NCI-H128 (cell line): ENCODE results near the gene EEA1.
"Not testable (repeated sequence)": the region's sequence is repeated elsewhere in the genome, so short reads cannot be mapped to it uniquely, and the experiment has no call there.

Experiments
- DNase-seq: peaks from one replicate; lab custom pipeline; 2025; ENCODE audit not compliant: unreplicated experiment; lab: John Stamatoyannopoulos, UW

The EEA1 gene

DNA sequence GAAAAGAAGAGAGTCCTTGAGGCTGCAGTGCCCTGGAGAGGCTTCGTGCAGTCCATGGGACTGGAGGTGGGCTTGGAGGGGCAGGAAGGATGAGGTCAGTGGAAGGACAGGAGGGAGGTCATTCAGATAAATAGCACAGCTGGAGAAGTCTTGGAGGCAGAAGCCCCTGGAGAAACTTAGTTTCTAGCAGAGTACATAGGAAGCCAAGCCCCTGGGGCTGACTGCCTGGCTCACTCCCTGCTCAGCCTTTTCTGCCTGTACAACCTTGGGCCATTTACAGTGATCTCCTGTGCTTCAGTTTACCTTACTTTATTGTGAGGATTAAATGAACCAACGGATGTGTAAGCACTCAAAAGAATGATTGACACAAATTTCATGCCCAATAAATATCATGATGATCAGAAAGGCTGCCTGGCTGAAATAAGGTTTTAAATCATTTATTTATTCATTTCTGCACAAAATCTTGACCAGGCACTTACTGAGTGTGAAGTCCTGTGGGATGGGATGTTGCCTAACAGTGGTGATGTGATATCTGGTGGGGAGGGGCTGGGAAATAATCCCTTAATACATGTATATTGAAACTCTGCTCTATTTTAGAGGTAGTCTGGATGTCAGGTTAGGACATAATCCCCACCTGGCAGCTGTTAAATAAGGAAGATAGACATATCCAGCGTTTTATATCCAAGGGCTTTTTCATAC lies 172.0 kb downstream of the EEA1 start:
- no peak for DNase-seq

DNA sequence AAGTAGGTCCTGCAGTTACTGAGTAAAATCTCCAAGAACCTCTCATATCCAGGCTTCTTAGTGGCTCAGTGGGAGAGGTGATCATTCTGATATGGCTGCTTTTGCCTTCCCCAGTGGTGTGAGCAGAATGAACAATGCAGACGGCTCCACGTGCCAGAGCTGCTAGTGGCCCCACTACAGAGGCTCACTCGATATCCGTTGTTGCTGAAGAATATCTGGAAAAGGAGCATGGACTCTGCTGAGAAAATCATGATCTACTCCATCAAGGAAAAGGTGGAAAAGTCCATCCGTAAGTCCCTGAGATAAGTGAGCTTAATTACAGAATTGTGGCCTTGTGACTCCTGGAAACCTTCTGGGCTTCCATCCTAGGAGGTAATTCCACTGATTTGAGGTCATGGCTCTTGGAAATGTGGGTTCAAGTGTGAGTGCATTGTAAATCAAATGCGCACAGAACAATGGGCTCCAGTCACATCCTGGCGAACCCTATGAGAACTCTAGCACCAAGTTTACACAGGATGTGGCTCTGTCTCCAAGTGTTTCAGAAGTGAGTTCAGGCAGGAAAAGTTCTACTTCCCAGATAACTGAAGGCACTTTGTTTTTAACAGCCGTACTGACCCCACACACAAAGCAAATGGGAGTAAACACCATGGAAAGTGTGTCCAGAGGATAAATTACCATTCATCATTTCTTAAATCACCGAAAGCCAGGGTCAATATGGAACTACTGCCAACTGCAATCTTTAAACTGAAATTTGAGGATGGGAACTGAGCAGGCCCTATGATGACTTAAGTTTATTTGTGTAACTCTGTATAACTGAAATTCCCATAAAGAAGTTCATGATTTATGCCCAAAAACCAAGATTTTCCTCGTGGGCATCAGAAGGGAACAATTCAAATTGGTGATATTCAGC lies 174.9 kb downstream of the EEA1 start:
- DNase-seq = no peak

DNA sequence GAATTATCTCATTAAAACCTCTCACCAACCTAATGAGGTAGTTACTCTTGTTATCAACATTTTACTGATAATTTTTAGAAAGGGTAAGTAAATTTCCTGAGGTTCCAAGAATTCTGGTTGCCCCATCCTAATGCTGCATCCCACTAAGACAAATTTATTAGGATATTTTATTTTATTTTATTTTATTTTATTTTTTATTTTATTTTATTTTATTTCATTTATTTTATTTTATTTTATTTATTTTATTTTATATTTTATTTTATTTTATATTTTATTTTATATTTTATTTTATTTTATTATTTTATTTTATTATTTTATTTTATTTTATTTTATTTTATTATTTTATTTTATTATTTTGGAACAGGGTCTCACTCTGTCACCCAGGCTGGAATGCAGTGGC lies 179.4 kb downstream of the EEA1 start:
- DNase-seq = not testable (repeated sequence)

GRCh38 chr12:92747151-92747550 lies 181.9 kb downstream of the EEA1 start:
- DNase-seq = no peak

- DNase-seq = no peak
These were observed 183.1 kb downstream of the EEA1 start for GRCh38 chr12:92745856-92746550.

GRCh38 chr12:92743026-92743425 lies 186.1 kb downstream of the EEA1 start:
- no peak for DNase-seq

DNA sequence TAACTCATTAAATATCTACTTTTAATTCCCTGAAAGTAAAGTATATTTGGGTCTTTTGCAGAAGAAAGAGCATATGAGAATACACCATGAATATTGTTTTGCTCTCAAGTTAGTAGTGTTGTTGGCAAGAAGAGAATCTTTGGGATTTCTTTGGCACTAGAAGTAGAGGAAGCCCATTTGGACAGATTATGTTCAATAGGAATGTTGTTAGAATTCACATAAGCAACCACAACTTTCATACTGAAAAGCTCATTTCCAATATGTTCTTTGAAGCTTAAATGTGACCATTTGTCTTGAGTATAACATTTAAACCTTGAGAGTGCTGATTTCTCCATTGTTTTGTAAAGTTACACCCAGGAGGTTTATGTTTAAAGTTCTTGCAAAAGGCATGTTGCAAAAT lies 188.7 kb downstream of the EEA1 start:
- DNase-seq = no peak

DNA sequence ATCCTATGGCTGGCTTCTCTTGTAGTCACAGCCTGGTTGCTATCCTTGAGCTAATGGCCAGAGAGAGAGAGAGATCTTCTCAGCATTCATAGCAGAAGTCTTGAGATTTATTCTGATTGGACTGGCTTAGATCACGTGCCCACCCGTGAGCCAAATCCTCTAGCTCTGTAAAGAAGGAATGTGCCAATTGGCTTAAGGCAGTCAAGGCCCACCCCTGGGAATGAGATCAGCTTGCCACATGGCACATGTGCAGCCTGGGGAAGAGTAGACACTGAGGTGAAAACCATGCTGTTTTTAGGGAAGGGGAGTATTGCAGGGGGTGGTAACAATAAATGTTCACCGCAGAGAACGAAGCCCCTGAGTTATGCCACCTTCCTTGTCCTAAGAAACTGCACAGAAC lies 190.0 kb downstream of the EEA1 start:
- DNase-seq = no peak

DNA sequence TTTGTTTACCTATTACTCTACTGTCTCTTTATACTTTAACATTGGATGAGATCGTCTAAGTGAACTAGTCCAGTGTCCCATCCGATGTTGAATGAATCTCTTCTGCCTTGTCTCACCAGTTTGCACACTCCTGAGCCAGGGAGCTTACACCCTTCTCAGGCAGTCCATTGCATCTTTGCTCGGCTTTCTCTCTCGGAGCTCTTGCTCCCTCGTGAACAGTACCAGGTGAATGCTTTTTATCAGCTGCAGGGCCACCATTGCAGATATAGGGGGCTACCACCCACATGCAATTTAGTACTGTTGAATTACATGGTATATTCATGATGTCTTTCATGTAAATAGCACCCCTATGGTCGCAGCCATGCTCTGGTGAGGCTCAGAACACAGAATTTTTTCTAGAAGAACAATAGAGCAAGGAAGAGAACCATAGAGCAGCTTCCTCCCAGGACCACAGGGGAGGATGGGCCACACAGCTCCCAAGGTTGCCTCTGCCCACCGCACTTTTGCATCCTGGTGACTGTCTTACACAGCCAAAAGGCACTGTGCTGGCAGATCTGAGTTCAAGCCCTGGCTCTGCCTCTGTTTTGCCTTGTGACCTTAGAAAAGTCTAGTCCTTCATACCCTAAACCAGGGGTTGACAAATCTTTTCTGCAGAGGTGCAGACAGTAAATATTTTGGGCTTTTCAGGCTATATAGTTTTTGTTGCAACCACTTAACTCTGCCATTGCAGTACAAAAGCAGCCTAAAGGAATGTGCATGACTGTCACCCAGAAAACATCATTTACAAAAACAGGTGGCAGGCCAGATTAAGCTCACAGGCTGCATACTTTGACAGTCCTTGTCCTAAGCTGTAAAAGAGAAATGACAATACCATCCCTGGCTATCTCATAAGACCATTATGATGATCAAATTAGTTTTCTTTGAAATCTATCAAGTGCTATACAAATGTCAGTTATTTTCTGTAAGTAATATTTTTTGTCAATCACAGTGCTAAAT lies 190.9 kb downstream of the EEA1 start:
- DNase-seq = no peak

DNA sequence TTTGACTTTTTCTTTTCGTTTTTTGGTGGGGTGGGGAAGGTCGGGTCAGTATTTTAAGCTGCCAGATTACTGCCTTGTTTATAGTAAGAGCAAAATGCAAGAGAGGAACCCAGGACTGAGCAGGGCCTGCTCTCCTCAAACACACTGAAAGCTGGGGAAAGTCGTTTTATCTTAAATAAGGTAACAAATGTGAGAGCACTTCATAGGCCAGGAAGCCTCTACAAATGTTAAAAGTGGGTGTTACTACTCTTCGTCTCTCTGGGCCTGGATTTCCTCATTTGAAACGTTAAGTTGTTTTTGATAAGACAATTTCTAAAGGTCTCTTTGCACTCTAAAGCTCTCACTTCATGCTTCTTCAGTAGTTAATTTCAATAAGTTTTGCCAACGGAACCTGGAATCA lies 192.5 kb downstream of the EEA1 start:
- no peak for DNase-seq

- peak; percentile 78 for DNase-seq
These were observed 193.9 kb downstream of the EEA1 start for GRCh38 chr12:92735131-92735721.

DNA sequence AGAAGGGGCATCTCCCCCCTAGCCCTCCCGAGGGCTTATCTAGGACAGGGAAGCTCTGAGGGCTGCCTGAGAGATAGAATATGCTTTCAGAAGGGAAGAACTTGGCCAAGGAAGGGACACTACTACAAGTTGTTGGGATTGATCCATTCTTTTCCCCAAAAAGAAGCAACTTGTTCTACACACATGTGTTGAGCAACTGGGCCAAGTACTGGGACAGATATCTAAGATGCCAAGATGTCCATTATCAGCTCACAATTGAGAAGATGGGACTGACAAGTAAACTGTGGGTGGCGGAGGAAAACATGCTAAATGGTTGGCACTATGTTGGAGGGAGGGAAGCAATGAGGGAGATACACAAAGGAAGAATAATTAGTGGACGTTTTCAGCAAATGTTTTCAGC lies 195.4 kb downstream of the EEA1 start:
- no peak for DNase-seq

- DNase-seq = no peak
These were observed 195.9 kb downstream of the EEA1 start for GRCh38 chr12:92733181-92733580.

DNA sequence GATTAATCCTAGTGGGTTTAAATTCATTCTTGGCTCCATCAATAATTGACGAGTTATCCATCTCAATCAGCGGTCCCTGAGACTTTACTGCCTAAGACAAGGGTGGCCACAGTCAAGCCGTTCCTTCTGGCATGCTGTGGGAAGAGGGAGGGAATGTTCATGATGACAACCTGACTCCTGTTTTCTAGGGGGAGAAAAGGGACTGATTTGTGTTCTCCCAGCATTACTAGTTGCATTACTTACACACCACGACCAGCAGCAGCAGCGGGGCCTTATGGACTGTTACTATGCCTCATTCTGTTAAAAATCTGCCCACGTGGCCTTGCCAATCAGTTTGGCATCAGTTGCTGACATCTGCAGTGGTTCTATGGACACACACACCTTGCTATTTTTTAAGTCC lies 196.4 kb downstream of the EEA1 start:
- DNase-seq = no peak

DNA sequence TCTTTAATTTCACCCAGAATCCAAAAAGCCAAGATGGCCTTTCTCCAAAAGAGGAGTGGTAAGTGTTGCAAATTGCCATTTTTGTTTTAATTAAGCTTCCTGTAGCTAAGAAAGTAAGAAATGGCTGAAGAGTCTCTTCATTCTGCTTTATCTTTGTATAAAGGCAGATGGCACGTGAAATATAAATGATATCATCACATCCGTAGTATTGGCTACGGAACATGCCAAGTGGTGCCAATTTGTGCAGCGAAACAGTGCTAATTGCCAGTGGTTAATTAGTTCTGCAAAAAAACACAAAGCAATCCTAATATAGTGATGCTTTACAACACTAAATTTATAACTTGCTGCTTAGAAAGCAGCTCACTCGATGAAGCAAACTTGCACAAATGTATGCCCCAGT lies 196.9 kb downstream of the EEA1 start:
- DNase-seq = no peak

DNA sequence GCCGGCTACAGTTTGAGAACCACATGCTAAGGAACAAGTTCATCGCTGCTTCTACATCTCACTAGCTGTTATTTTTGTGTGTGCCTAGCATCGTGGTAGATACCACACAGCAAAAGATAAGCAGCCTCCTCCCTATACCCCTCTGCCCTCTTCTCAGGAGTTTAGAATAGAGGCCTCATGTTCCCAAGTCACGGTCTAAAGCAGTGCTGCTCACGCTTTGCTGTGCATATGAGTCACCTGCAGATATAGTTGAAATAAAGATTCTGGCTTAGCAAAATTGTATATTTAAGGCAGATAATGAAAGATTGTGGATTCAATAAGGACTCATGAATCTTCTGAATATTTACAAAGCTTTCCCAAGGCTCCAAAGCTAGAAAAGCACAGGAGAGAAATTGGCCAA lies 198.3 kb downstream of the EEA1 start:
- no peak for DNase-seq

DNA sequence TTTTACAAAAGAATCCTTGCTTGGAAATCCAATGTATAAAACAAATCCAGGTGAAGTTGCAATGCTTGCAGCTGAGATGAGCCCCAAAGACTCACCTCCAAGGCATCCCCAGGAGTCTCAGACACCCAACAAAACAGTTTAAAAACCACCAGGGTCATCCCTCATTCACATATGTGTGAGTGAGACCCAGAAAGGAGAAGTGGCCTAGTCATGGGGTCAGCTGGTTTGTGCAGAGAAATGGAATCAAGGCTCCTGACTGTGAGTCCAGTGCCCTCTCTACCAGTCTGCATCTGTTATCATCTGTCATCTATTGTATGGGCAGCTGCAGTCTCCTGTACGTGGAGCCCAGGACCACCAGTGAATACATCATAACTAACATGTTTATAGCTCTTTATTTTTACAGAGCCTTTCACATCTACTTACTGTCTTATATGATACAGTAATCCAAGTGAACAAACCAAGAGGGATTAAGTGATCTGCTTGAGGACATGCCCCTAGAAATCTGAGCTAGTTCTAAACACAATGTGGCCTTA lies 199.3 kb downstream of the EEA1 start:
- no peak for DNase-seq

DNA sequence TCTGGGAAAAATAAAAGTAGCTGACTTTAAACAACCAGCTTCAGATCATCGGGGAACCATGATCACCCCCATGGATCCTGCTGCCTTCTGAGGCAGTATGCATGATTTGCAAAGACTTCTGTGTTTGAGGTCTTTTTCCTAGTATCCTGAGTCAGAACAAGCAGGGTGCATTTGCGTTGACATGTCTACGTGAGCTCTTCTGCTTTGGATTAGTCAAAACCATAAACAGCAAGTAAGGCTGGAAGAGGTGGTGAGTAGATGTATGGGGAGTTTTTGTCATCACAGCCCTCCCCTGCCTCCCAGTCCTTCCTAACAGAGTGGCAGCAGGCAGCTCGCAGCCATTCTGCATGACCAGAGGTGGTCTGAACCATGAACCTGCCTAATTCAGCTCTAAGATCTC lies 202.2 kb downstream of the EEA1 start:
- DNase-seq = no peak

- DNase-seq = no peak
These were observed 206.2 kb downstream of the EEA1 start for GRCh38 chr12:92722897-92723296.

- DNase-seq = no peak
These were observed 207.4 kb downstream of the EEA1 start for GRCh38 chr12:92721656-92722055.
